Stimulated activated CD8-positive, alpha-beta memory T cell treated with anti-CD3 and anti-CD28 coated beads, Interleukin-4, amount 100 ng/mL, for 4 hours (primary cell): Measurements from ENCODE around the gene DCBLD2.

Experiments
- DNase-seq, 2 donors: peaks; one replicate each; pipeline ENCODE4 v3.0.0-alpha.2; 2020; ENCODE audit warnings: low read depth in 2 of 2, low spot score in 1 of 2

The DCBLD2 gene

GRCh38 chr3:98769448-98769847, 132.0 kb downstream of the DCBLD2 start:
- no peak for DNase-seq

- DNase-seq: no peak
These were observed 132.5 kb downstream of the DCBLD2 start for GRCh38 chr3:98768961-98769360.

GRCh38 chr3:98766924-98767323, 134.6 kb downstream of the DCBLD2 start:
- no peak for DNase-seq

GRCh38 chr3:98765721-98766120, 135.8 kb downstream of the DCBLD2 start:
- no peak for DNase-seq

GRCh38 chr3:98764472-98764884, 137.0 kb downstream of the DCBLD2 start:
- no peak for DNase-seq

- no peak for DNase-seq
These were observed 137.6 kb downstream of the DCBLD2 start for GRCh38 chr3:98763819-98764418.

GRCh38 chr3:98763076-98763475, 138.4 kb downstream of the DCBLD2 start, which contains the start of gene ST3GAL6:
Gene ST3GAL6, plus strand, starts transcription at chr3:98763340. Its CDS starts 5,101 bp downstream, at chr3:98768441.
- no peak for DNase-seq

- DNase-seq: no peak
These were observed 139.8 kb downstream of the DCBLD2 start for GRCh38 chr3:98761643-98762229.

- DNase-seq: no peak
These were observed 141.9 kb downstream of the DCBLD2 start for GRCh38 chr3:98759629-98760028.

- no peak for DNase-seq
These were observed 145.9 kb downstream of the DCBLD2 start for GRCh38 chr3:98755601-98756000.

- DNase-seq: no peak
These were observed 147.0 kb downstream of the DCBLD2 start for GRCh38 chr3:98754483-98754882.

- DNase-seq: no peak
These were observed 151.1 kb downstream of the DCBLD2 start for GRCh38 chr3:98750276-98750919.

- no peak for DNase-seq
These were observed 154.6 kb downstream of the DCBLD2 start for GRCh38 chr3:98746882-98747281.

GRCh38 chr3:98746122-98746521, 155.4 kb downstream of the DCBLD2 start:
- DNase-seq: no peak
